Ammon's horn (tissue), 1 donor: Measurements from ENCODE around the gene ZNF385D.
"Not testable (repeated sequence)": the region's sequence is repeated elsewhere in the genome, so short reads cannot be mapped to it uniquely, and the experiment has no call there.

Source experiments
- DNase-seq: peaks from one replicate; pipeline ENCODE4 v3.0.0-alpha.2; 2016; ENCODE audit warnings: low spot score

ZNF385D gene

GRCh38 chr3:21446027-21446426, 305.0 kb downstream of the ZNF385D start:
- no peak for DNase-seq

- no peak for DNase-seq
Measured at GRCh38 chr3:21441821-21442220, 309.2 kb downstream of the ZNF385D start.

- DNase-seq = no peak
Measured at GRCh38 chr3:21436835-21437234, 314.2 kb downstream of the ZNF385D start.

GRCh38 chr3:21435871-21436270, 315.1 kb downstream of the ZNF385D start:
- DNase-seq = no peak

- DNase-seq = no peak
Measured at GRCh38 chr3:21434310-21434709, 316.7 kb downstream of the ZNF385D start.

- no peak for DNase-seq
Measured at GRCh38 chr3:21433751-21434150, 317.3 kb downstream of the ZNF385D start.

- no peak for DNase-seq
Measured at GRCh38 chr3:21426920-21427319, 324.1 kb downstream of the ZNF385D start.

GRCh38 chr3:21425715-21426114, 325.3 kb downstream of the ZNF385D start:
- no peak for DNase-seq

- no peak for DNase-seq
Measured at GRCh38 chr3:21421096-21421495, 329.9 kb downstream of the ZNF385D start.

- no peak for DNase-seq
Measured at GRCh38 chr3:21417991-21418390, 333.0 kb downstream of the ZNF385D start.

- no peak for DNase-seq
Measured at GRCh38 chr3:21414506-21414905, 336.5 kb downstream of the ZNF385D start.

GRCh38 chr3:21411058-21411457, 340.0 kb downstream of the ZNF385D start:
- no peak for DNase-seq

GRCh38 chr3:21409401-21409800, 341.6 kb downstream of the ZNF385D start:
- DNase-seq = no peak

GRCh38 chr3:21407743-21408142, 343.3 kb downstream of the ZNF385D start:
- no peak for DNase-seq

GRCh38 chr3:21405671-21406667, 345.0 kb downstream of the ZNF385D start:
- no peak for DNase-seq

- DNase-seq = no peak
Measured at GRCh38 chr3:21398461-21398860, 352.5 kb downstream of the ZNF385D start.

- DNase-seq = no peak
Measured at GRCh38 chr3:21393683-21394311, 357.2 kb downstream of the ZNF385D start.

GRCh38 chr3:21392526-21392925, 358.5 kb downstream of the ZNF385D start:
- no peak for DNase-seq

GRCh38 chr3:21390856-21391255, 360.2 kb downstream of the ZNF385D start:
- DNase-seq = no peak

GRCh38 chr3:21390136-21390535, 360.9 kb downstream of the ZNF385D start:
- no peak for DNase-seq

- DNase-seq = not testable (repeated sequence)
Measured at GRCh38 chr3:21387142-21387826, 363.7 kb downstream of the ZNF385D start.

- not testable (repeated sequence) for DNase-seq
Measured at GRCh38 chr3:21378036-21378435, 373.0 kb downstream of the ZNF385D start.
